DND-41 (cell line): ENCODE measurements around the gene ARHGEF38.

Source experiments
- EZH2 ChIP-seq: IDR thresholded peaks from 3 replicates; pipeline ENCODE4 v1.6.1; 2012; ENCODE audit warnings: borderline replicate concordance, low read depth, mild to moderate bottlenecking, moderate library complexity, low read length, inconsistent platforms; ENCODE audit not compliant: severe bottlenecking
- TF ChIP-seq, protein P1 (sequence below): IDR thresholded peaks from 2 replicates; pipeline ENCODE4 v1.5.1; 2012; ENCODE audit warnings: borderline replicate concordance, low read length, moderate library complexity, mild to moderate bottlenecking; ENCODE audit not compliant: poor library complexity, severe bottlenecking; ENCODE audit errors: extremely low read depth

- TF ChIP-seq, protein P1, sequence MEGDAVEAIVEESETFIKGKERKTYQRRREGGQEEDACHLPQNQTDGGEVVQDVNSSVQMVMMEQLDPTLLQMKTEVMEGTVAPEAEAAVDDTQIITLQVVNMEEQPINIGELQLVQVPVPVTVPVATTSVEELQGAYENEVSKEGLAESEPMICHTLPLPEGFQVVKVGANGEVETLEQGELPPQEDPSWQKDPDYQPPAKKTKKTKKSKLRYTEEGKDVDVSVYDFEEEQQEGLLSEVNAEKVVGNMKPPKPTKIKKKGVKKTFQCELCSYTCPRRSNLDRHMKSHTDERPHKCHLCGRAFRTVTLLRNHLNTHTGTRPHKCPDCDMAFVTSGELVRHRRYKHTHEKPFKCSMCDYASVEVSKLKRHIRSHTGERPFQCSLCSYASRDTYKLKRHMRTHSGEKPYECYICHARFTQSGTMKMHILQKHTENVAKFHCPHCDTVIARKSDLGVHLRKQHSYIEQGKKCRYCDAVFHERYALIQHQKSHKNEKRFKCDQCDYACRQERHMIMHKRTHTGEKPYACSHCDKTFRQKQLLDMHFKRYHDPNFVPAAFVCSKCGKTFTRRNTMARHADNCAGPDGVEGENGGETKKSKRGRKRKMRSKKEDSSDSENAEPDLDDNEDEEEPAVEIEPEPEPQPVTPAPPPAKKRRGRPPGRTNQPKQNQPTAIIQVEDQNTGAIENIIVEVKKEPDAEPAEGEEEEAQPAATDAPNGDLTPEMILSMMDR = no peak
- TF ChIP-seq EZH2 = no peak
Measured at GRCh38 chr4:105652286-105652888, 100.0 kb downstream of the ARHGEF38 start.
